HTR-8/SVneo (cell line): ENCODE measurements around the gene ZFP62.
"Not testable (repeated sequence)": the region's sequence is repeated elsewhere in the genome, so short reads cannot be mapped to it uniquely, and the experiment has no call there.

Experiments
- DNase-seq: peaks from one replicate; pipeline ENCODE4 v3.0.0; 2011; ENCODE audit warnings: low spot score, mixed read lengths; ENCODE audit not compliant: insufficient read length
- FAIRE-seq: peaks from 2 replicates; lab custom pipeline; 2011; peaks lifted over from hg19 to GRCh38; lab: Jason Lieb, UNC

The ZFP62 gene

GRCh38 chr5:180860887-180861822, at the start of gene ZFP62:
Gene ZFP62 (minus strand): TSS chr5:180861276. CDS start chr5:180861219, 57 bp downstream.
- peak; percentile 9 for FAIRE-seq
- peak; percentile 82 for DNase-seq

GRCh38 chr5:180910735-180911134, 49.7 kb upstream of the ZFP62 start:
- peak; percentile 25 for DNase-seq
- no peak for FAIRE-seq

GRCh38 chr5:180910182-180910581, 49.1 kb upstream of the ZFP62 start:
- no peak for DNase-seq
- no peak for FAIRE-seq

- DNase-seq: no peak
- FAIRE-seq: no peak
Measured at GRCh38 chr5:180909782-180910181, 48.7 kb upstream of the ZFP62 start.

- DNase-seq (no peak), FAIRE-seq (no peak)
Measured at GRCh38 chr5:180908998-180909731, 48.1 kb upstream of the ZFP62 start.

GRCh38 chr5:180908400-180908799, 47.3 kb upstream of the ZFP62 start:
- FAIRE-seq: no peak

GRCh38 chr5:180901319-180902009, 40.4 kb upstream of the ZFP62 start:
- FAIRE-seq: no peak
- DNase-seq: no peak

More at GRCh38 chr5:180908400-180908799, 47.3 kb upstream of the ZFP62 start:
- DNase-seq: no peak

GRCh38 chr5:180900178-180900577, 39.1 kb upstream of the ZFP62 start:
- DNase-seq: no peak
- no peak for FAIRE-seq

GRCh38 chr5:180898621-180899246, 37.7 kb upstream of the ZFP62 start, which contains the start of gene BTNL8:
Gene BTNL8 (plus strand): TSS chr5:180899159. CDS start chr5:180899311, 152 bp downstream.
- no peak for FAIRE-seq

GRCh38 chr5:180895330-180895729, 34.3 kb upstream of the ZFP62 start:
- not testable (repeated sequence) for DNase-seq, FAIRE-seq

More at GRCh38 chr5:180898621-180899246, 37.7 kb upstream of the ZFP62 start, which contains the start of gene BTNL8:
- DNase-seq: no peak

GRCh38 chr5:180889381-180889780, 28.3 kb upstream of the ZFP62 start:
- no peak for DNase-seq
- FAIRE-seq: no peak

GRCh38 chr5:180885845-180886529, 24.9 kb upstream of the ZFP62 start:
- DNase-seq, FAIRE-seq: not testable (repeated sequence)

GRCh38 chr5:180875860-180876426, 14.9 kb upstream of the ZFP62 start:
- DNase-seq: no peak
- no peak for FAIRE-seq

GRCh38 chr5:180874804-180875582, 13.9 kb upstream of the ZFP62 start:
- DNase-seq: no peak
- no peak for FAIRE-seq

GRCh38 chr5:180873615-180874520, 12.8 kb upstream of the ZFP62 start:
- FAIRE-seq (no peak), DNase-seq (no peak)

GRCh38 chr5:180872419-180872818, 11.3 kb upstream of the ZFP62 start:
- DNase-seq (no peak), FAIRE-seq (no peak)
